Activated CD8-positive, alpha-beta T cell treated with anti-CD3 and anti-CD28 coated beads for 36 hours (primary cell): ENCODE results near the gene ATP2B1. TPM values are rescaled to one million over a fixed set of nuclear protein-coding genes. Genes with fewer than 3 reads are reported as not detected.
A peak's percentile ranks its signal among the peaks of the same experiment; 100 is the strongest.
"Not testable (repeated sequence)": the region's sequence is repeated elsewhere in the genome, so short reads cannot be mapped to it uniquely, and the experiment has no call there.

Source experiments
- ATAC-seq: fragments of 200-7000 bp; cut with Tn5 transposase; one replicate; pipeline ENCODE4 v1.10.0; 2021; ENCODE audit warnings: mild to moderate bottlenecking, moderate library complexity
- CTCF ChIA-PET: fragments of 350-600 bp; sonication (Branson Sonifier 250); formaldehyde crosslinking; loops from one replicate; lab custom pipeline; 2021; ENCODE audit warnings: antibody characterized with exemption; lab: Charles Lee
- POLR2A ChIA-PET: fragments of 350-600 bp; sonication (Branson Sonifier 250); formaldehyde crosslinking; loops from one replicate; lab custom pipeline; 2021; ENCODE audit warnings: antibody characterized with exemption; lab: Charles Lee
- DNase-seq: peaks from one replicate; pipeline ENCODE4 v3.0.0-alpha.2; 2020
- H3K27ac Mint-ChIP-seq: one replicate; pipeline ENCODE4 v1.8.0; 2021; ENCODE audit warnings: mild to moderate bottlenecking, mixed read lengths
- H3K27me3 Mint-ChIP-seq: one replicate; pipeline ENCODE4 v1.8.0; 2021; ENCODE audit warnings: mixed read lengths
- H3K36me3 Mint-ChIP-seq: one replicate; pipeline ENCODE4 v1.8.0; 2021; ENCODE audit warnings: low read depth, mixed read lengths
- H3K4me1 Mint-ChIP-seq: one replicate; pipeline ENCODE4 v1.8.0; 2021; ENCODE audit warnings: low read depth, mixed read lengths
- H3K4me3 Mint-ChIP-seq: one replicate; pipeline ENCODE4 v1.8.0; 2021; ENCODE audit warnings: mild to moderate bottlenecking, moderate library complexity, mixed read lengths
- H3K9me3 Mint-ChIP-seq: one replicate; pipeline ENCODE4 v1.8.0; 2021; ENCODE audit warnings: mixed read lengths
- intact Hi-C: fragments of 100-400 bp; cut with micrococcal nuclease; formaldehyde crosslinking; loops from one replicate; pipeline ENCODE4 v1.10.0; 2022
- total RNA-seq, 2 experiments: library from RNA; stranded (reverse); gene quantifications; one replicate each; pipeline ENCODE4 v1.2.3, GENCODE V29; 2021
- TF ChIP-seq, protein P1 (sequence below): fragments of 200-600 bp; IDR thresholded peaks from one replicate; pipeline ENCODE4 v1.8.0; 2022; ENCODE audit warnings: antibody characterized with exemption, mild to moderate bottlenecking

Gene ATP2B1
- total RNA-seq, result 10 to 100 TPM; 20.8 to 26.2 TPM

DNA sequence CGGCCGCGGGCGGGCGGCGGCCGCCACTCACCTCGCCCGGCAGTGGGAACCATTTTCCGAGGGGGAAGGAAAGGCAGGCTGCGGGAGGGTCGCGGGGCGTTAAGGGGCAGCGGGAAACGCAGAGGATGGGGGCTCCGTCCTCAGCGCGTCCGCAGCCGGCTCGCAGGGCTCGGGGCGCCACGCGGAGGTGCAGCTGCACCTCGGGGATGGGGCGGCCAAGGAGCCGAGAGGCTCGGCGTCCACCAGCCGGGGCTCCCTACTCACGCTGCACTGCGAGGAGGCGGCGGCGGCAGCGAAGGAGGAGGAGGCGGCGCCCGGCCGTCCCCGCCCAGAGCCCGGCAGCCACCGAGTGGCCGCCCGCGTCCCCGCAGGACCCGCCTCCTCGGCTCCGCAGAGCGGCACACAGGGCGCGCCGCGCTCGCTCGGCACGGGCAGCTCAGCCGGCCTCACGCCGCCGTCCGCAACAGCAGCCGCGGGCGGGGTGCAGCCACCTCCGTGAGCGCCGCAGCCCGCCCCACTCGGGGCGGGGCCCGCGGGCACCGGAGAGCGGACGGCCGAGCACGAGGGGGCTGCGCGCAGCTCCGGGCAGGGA is at the start of gene ATP2B1:
ATP2B1 (minus strand) TSS at position 274 of the 592 bp plus-strand sequence. CDS start 52,952 bp downstream, outside the sequence.
- Mint-ChIP-seq H3K9me3 (peaks cover 2% of the 10 kb centered on the region), H3K27ac (peak within 1 kb of the TSS; percentile 94), H3K36me3 (no peaks in the 10 kb centered on the region), H3K4me1 (peaks cover 35% of the 10 kb centered on the region), H3K27me3 (no peaks in the 10 kb centered on the region), H3K4me3 (peak within 1 kb of the TSS; percentile 94)
- ATAC-seq (peak; percentile 67), DNase-seq (peak; percentile 78)
- CTCF ChIA-PET, result interaction anchor here (1.1 to 1.3 kb wide), 2 partner anchors 134 to 166 kb away, joined by 3 to 4 read pairs; no protein-coding TSS in a partner anchor
- intact Hi-C loops, result loop anchor here (5.0 kb wide), 2 partner anchors 46 to 154 kb away; no protein-coding TSS in a partner anchor
- POLR2A ChIA-PET, result interaction anchor here (0.6 to 2.8 kb wide), 17 partner anchors 9 to 242 kb away, joined by 3 to 13 read pairs (median 4); partner anchors contain the start of gene POC1B
- TF ChIP-seq, protein P1, sequence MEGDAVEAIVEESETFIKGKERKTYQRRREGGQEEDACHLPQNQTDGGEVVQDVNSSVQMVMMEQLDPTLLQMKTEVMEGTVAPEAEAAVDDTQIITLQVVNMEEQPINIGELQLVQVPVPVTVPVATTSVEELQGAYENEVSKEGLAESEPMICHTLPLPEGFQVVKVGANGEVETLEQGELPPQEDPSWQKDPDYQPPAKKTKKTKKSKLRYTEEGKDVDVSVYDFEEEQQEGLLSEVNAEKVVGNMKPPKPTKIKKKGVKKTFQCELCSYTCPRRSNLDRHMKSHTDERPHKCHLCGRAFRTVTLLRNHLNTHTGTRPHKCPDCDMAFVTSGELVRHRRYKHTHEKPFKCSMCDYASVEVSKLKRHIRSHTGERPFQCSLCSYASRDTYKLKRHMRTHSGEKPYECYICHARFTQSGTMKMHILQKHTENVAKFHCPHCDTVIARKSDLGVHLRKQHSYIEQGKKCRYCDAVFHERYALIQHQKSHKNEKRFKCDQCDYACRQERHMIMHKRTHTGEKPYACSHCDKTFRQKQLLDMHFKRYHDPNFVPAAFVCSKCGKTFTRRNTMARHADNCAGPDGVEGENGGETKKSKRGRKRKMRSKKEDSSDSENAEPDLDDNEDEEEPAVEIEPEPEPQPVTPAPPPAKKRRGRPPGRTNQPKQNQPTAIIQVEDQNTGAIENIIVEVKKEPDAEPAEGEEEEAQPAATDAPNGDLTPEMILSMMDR, result no peak

DNA sequence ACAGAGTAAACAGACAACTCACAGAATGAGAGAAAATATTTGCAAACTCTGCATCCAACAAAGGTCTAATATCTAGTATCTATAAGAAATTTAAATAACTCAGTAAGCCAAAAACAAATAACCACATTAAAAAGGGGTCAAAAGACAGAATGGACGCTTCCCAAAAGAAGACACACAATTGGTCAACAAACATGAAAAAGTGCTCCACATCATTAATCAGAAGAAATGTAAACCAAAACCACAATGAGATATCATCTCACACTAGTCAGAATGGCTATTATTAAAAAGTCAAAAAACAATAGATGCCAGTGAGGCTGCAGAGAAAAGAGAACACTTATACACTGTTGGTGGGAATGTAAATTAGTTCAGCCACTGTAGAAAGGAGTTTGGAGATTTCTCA is 49.3 kb upstream of the ATP2B1 start:
- peaks cover 31% of the 10 kb centered on the region for H3K4me1 Mint-ChIP-seq
- H3K4me3 Mint-ChIP-seq, POLR2A ChIA-PET, DNase-seq, H3K36me3 Mint-ChIP-seq, H3K9me3 Mint-ChIP-seq, CTCF ChIA-PET, ATAC-seq, H3K27me3 Mint-ChIP-seq, H3K27ac Mint-ChIP-seq, intact Hi-C loops: not testable (repeated sequence)

DNA sequence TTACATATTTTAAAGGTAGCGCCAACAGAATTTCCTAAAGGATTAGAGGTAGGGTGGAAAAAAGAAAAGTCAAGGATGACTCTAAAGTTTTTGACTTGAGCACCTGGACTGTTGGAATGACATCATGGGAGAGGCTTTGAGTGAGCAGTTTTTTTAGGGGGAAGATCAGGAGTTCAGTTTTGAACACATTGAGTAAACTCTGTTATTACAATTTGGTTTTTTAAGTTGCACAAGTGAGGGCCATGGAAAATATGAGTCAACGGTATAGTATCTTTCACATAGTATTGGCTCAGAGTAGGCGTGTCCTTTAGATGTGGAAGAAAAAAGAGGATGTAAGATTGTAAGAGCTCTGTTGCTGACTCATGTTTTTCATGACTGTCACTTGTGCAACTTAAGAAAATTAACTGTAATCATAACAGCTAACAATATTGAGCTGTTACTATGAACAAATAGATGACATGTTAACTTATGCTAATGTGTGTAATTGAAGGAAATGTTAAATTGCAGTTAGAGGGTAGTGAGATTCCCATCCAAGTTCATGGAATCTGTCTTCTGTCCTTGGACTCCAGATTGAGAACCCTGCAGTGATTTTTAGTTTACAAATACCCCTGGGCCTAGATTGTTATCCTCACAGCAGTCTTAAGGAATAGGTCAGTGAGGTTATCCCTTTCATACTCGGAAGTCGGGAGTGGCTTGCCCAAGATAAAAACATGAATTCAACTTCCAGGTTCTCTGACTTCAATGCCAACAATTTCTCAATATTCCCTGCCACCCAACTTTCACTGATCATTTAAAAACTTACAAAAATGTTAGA is 48.2 kb upstream of the ATP2B1 start:
- Mint-ChIP-seq H3K9me3 (peaks cover 7% of the 10 kb centered on the region), H3K27me3 (no peaks in the 10 kb centered on the region), H3K36me3 (no peaks in the 10 kb centered on the region), H3K27ac (peak overlapping the region; percentile 86), H3K4me1 (peaks cover 27% of the 10 kb centered on the region), H3K4me3 (peak overlapping the region; percentile 2)
- ChIA-PET POLR2A (interaction anchor here (0.7 to 1.6 kb wide), 2 partner anchors 48 to 106 kb away, joined by 3 to 5 read pairs; partner anchors contain the start of gene ATP2B1), CTCF (interaction anchor here (1.0 kb wide), 1 partner anchor 43 kb away, joined by 3 read pairs; no protein-coding TSS in a partner anchor)
- peak; percentile 52 for DNase-seq
- ATAC-seq, result peak; percentile 95
- intact Hi-C loops, result no loop called here
- TF ChIP-seq, protein P1, result no peak

DNA sequence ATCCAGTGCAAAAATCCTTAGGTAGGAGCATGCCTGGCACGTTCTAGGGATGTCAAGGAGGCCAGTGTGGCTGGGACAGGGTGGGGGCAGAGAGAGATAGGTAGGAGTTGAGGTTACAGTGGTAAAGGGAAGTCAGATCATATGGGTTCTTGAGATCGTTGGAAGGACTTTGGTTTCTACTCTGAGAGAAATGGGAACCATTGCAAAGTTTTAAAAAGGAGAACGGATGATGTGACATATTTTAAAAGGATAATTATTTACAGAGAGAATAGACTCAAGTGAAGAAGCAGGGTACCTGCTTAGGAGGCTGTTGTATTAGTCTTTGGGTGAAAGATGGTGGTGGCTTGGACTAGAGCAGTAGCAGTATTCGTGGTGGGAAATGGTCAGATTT is 47.6 kb upstream of the ATP2B1 start:
- ChIA-PET POLR2A (interaction anchor here (1.6 kb wide), 1 partner anchor 47 kb away, joined by 5 read pairs; the partner anchor contains the start of gene ATP2B1), CTCF (interaction anchor here (1.0 kb wide), 1 partner anchor 44 kb away, joined by 3 read pairs; no protein-coding TSS in a partner anchor)
- peaks cover 27% of the 10 kb centered on the region for H3K4me1 Mint-ChIP-seq
- TF ChIP-seq, protein P1, result no peak
- peak overlapping the region; percentile 2 for H3K4me3 Mint-ChIP-seq
- H3K27ac Mint-ChIP-seq, result peak overlapping the region; percentile 86
- ATAC-seq (peak; percentile 27), DNase-seq (no peak)
- H3K9me3 Mint-ChIP-seq, result peaks cover 7% of the 10 kb centered on the region
- intact Hi-C loops, result no loop called here
- H3K27me3 Mint-ChIP-seq, result no peaks in the 10 kb centered on the region
- H3K36me3 Mint-ChIP-seq, result no peaks in the 10 kb centered on the region

DNA sequence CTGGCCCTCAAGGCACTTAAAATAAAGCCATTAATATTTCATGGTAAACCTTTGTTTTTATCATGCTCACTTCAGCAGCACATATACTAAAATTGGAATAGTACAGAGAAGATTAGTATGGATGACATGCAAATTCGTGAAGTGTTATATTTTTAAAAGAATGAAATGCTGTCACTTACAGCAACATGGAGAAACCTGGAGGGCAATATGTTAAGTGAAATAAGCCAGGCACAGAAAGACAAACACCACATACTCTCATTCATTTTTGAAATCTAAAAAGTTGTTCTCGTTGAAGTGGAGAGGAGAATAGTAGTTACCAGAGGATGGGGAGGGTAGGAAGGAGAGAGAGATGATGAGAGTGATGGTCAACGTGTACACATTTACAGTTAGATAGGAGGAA is 45.4 kb upstream of the ATP2B1 start:
- Mint-ChIP-seq H3K9me3 (peaks cover 4% of the 10 kb centered on the region), H3K36me3 (no peaks in the 10 kb centered on the region), H3K4me1 (peaks cover 15% of the 10 kb centered on the region), H3K4me3 (no peak overlapping the region), H3K27ac (no peak overlapping the region), H3K27me3 (no peaks in the 10 kb centered on the region)
- intact Hi-C loops, result no loop called here
- TF ChIP-seq, protein P1, result no peak
- DNase-seq, result no peak
- ChIA-PET CTCF (no interaction called here), POLR2A (no interaction called here)
- no peak for ATAC-seq
